Immature natural killer cell (primary cell): ENCODE measurements around the gene SEC22A. TPM values are rescaled to one million over a fixed set of nuclear protein-coding genes. Genes with fewer than 3 reads are reported as not detected.
"Not testable (repeated sequence)": the region's sequence is repeated elsewhere in the genome, so short reads cannot be mapped to it uniquely, and the experiment has no call there.

Experiments
- DNase-seq, 3 donors: peaks; one replicate each; pipeline ENCODE4 v3.0.0; 2022; ENCODE audit warnings: mixed read lengths in 1 of 3
- H3K27ac Mint-ChIP-seq, 6 donors: one replicate each; pipeline ENCODE4 v1.8.0; 2020; ENCODE audit warnings: mixed read lengths in 6 of 6, mild to moderate bottlenecking in 5 of 6, inconsistent platforms in 4 of 6, moderate library complexity in 3 of 6
- H3K27me3 Mint-ChIP-seq, 3 donors: one replicate each; pipeline ENCODE4 v1.8.0; 2020 to 2021; ENCODE audit warnings: low read depth in 3 of 3, mild to moderate bottlenecking in 3 of 3, mixed read lengths in 3 of 3, moderate library complexity in 3 of 3, inconsistent platforms in 1 of 3
- H3K36me3 Mint-ChIP-seq, 3 donors: one replicate each; pipeline ENCODE4 v1.8.0; 2020; ENCODE audit warnings: mixed read lengths in 3 of 3, inconsistent platforms in 2 of 3, mild to moderate bottlenecking in 2 of 3
- H3K4me1 Mint-ChIP-seq, 2 donors: one replicate each; pipeline ENCODE4 v1.8.0; 2020; ENCODE audit warnings: inconsistent platforms in 2 of 2, mild to moderate bottlenecking in 2 of 2, mixed read lengths in 2 of 2, moderate library complexity in 1 of 2
- H3K4me3 Mint-ChIP-seq, 5 donors: one replicate each; pipeline ENCODE4 v1.8.0; 2020; ENCODE audit warnings: mild to moderate bottlenecking in 5 of 5, mixed read lengths in 5 of 5, inconsistent platforms in 3 of 5, moderate library complexity in 3 of 5
- H3K9me3 Mint-ChIP-seq, 6 donors: one replicate each; pipeline ENCODE4 v1.8.0; 2020; ENCODE audit warnings: mild to moderate bottlenecking in 6 of 6, mixed read lengths in 6 of 6, inconsistent platforms in 4 of 6, moderate library complexity in 3 of 6
- polyA plus RNA-seq, 3 donors: library from polyadenylated mRNA; unstranded; fragments of 300-500 nt; fragmentation: Illumina TruSeq; gene quantifications; one replicate each; pipeline ENCODE4 v1.2.3, GENCODE V29; 2021

Gene SEC22A
- polyA plus RNA-seq, 3 donors from 2014 or later: 9.6 to 15.3 (median 14.0) TPM

GRCh38 chr3:123198372-123198771 lies 3.4 kb upstream of the SEC22A start:
- Mint-ChIP-seq H3K36me3 (no peaks in the 10 kb centered on the region), H3K4me3 (no peak overlapping the region), H3K27me3 (peaks cover 2 to 9% (median 5%) of the 10 kb centered on the region in 3 donors), H3K27ac (no peak overlapping the region), H3K9me3 (no peaks in the 10 kb centered on the region), H3K4me1 (peaks cover 19 to 23% of the 10 kb centered on the region in 2 donors)
- no peak for DNase-seq

- Mint-ChIP-seq H3K36me3 (no peaks in the 10 kb centered on the region), H3K27me3 (peaks cover 2 to 9% (median 5%) of the 10 kb centered on the region in 3 donors), H3K27ac (peak overlapping the region; percentile 93 to 99 (median 96)), H3K4me3 (peak overlapping the region; percentile 90 to 99 (median 97)), H3K4me1 (peaks cover 21 to 30% of the 10 kb centered on the region in 2 donors), H3K9me3 (no peaks in the 10 kb centered on the region)
- DNase-seq: no peak
These were observed 553 bp upstream of the SEC22A start for GRCh38 chr3:123201223-123201556.

GRCh38 chr3:123202451-123202850 lies 708 bp downstream of the SEC22A start:
- peak in 1 of 3 donors; percentile 1 for DNase-seq
- Mint-ChIP-seq H3K27ac (peak overlapping the region; percentile 93 to 99 (median 96)), H3K27me3 (peaks cover 2 to 6% (median 5%) of the 10 kb centered on the region in 3 donors), H3K4me1 (peaks cover 21 to 30% of the 10 kb centered on the region in 2 donors), H3K9me3 (no peaks in the 10 kb centered on the region), H3K36me3 (no peaks in the 10 kb centered on the region), H3K4me3 (peak overlapping the region; percentile 90 to 99 (median 97))

GRCh38 chr3:123218990-123219389 lies 17.2 kb downstream of the SEC22A start:
- H3K9me3 Mint-ChIP-seq: no peaks in the 10 kb centered on the region
- H3K4me1 Mint-ChIP-seq: peaks cover 4 to 47% of the 10 kb centered on the region in 2 donors
- DNase-seq: no peak
- H3K36me3 Mint-ChIP-seq: peaks cover 0 to 13% (median 6%) of the 10 kb centered on the region in 3 donors
- no peak overlapping the region for H3K4me3 Mint-ChIP-seq
- H3K27ac Mint-ChIP-seq: peak overlapping the region in 1 of 6 donors; percentile 18
- peaks cover 0 to 2% (median 0%) of the 10 kb centered on the region in 3 donors for H3K27me3 Mint-ChIP-seq

- not testable (repeated sequence) for H3K9me3 Mint-ChIP-seq, DNase-seq, H3K4me3 Mint-ChIP-seq, H3K27ac Mint-ChIP-seq, H3K27me3 Mint-ChIP-seq
- peaks cover 4 to 30% of the 10 kb centered on the region in 2 donors for H3K4me1 Mint-ChIP-seq
- H3K36me3 Mint-ChIP-seq: peaks cover 8 to 16% (median 14%) of the 10 kb centered on the region in 3 donors
These were observed 19.6 kb downstream of the SEC22A start for GRCh38 chr3:123221369-123221768.

GRCh38 chr3:123225016-123225415 lies 23.3 kb downstream of the SEC22A start:
- H3K27ac Mint-ChIP-seq: no peak overlapping the region
- no peak overlapping the region for H3K4me3 Mint-ChIP-seq
- peaks cover 3 to 14% of the 10 kb centered on the region in 2 donors for H3K4me1 Mint-ChIP-seq

GRCh38 chr3:123226549-123226948 lies 24.8 kb downstream of the SEC22A start:
- Mint-ChIP-seq H3K4me3 (no peak overlapping the region), H3K9me3 (peaks cover 3 to 17% (median 14%) of the 10 kb centered on the region in 6 donors), H3K27me3 (peaks cover 0 to 2% (median 2%) of the 10 kb centered on the region in 3 donors), H3K4me1 (peaks cover 3 to 13% of the 10 kb centered on the region in 2 donors), H3K27ac (no peak overlapping the region), H3K36me3 (peaks cover 34 to 53% (median 47%) of the 10 kb centered on the region in 3 donors)
- DNase-seq: no peak

More at GRCh38 chr3:123225016-123225415, 23.3 kb downstream of the SEC22A start:
- peaks cover 3 to 17% (median 14%) of the 10 kb centered on the region in 6 donors for H3K9me3 Mint-ChIP-seq
- H3K36me3 Mint-ChIP-seq: peaks cover 32 to 44% (median 41%) of the 10 kb centered on the region in 3 donors
- H3K27me3 Mint-ChIP-seq: peaks cover 0 to 2% (median 2%) of the 10 kb centered on the region in 3 donors
- no peak for DNase-seq

- Mint-ChIP-seq H3K27ac (no peak overlapping the region), H3K36me3 (peaks cover 36 to 63% (median 53%) of the 10 kb centered on the region in 3 donors), H3K4me3 (no peak overlapping the region), H3K9me3 (peaks cover 3 to 17% (median 14%) of the 10 kb centered on the region in 6 donors), H3K27me3 (peaks cover 0 to 2% (median 0%) of the 10 kb centered on the region in 3 donors), H3K4me1 (peaks cover 0 to 1% of the 10 kb centered on the region in 2 donors)
- DNase-seq: peak in 1 of 3 donors; percentile 0
These were observed 27.4 kb downstream of the SEC22A start for GRCh38 chr3:123229145-123229544.

- peaks cover 11 to 38% (median 36%) of the 10 kb centered on the region in 3 donors for H3K36me3 Mint-ChIP-seq
- peaks cover 8 to 31% of the 10 kb centered on the region in 2 donors for H3K4me1 Mint-ChIP-seq
- no peak overlapping the region for H3K27ac Mint-ChIP-seq
- DNase-seq: no peak
- H3K27me3 Mint-ChIP-seq: peaks cover 0 to 3% (median 0%) of the 10 kb centered on the region in 3 donors
- H3K9me3 Mint-ChIP-seq: no peaks in the 10 kb centered on the region
- no peak overlapping the region for H3K4me3 Mint-ChIP-seq
These were observed 35.2 kb downstream of the SEC22A start for GRCh38 chr3:123236902-123237301.

GRCh38 chr3:123239186-123239585 lies 37.4 kb downstream of the SEC22A start:
- H3K36me3 Mint-ChIP-seq: peaks cover 15 to 40% (median 32%) of the 10 kb centered on the region in 3 donors
- H3K27ac Mint-ChIP-seq: peak overlapping the region in 2 of 6 donors; percentile 7 to 34
- H3K4me1 Mint-ChIP-seq: peaks cover 14 to 53% of the 10 kb centered on the region in 2 donors
- not testable (repeated sequence) for H3K9me3 Mint-ChIP-seq, DNase-seq, H3K4me3 Mint-ChIP-seq, H3K27me3 Mint-ChIP-seq

- peaks cover 17 to 59% of the 10 kb centered on the region in 2 donors for H3K4me1 Mint-ChIP-seq
- no peak overlapping the region for H3K4me3 Mint-ChIP-seq
- no peak for DNase-seq
- peak overlapping the region in 2 of 6 donors; percentile 13 to 47 for H3K27ac Mint-ChIP-seq
- H3K36me3 Mint-ChIP-seq: peaks cover 15 to 39% (median 32%) of the 10 kb centered on the region in 3 donors
- no peaks in the 10 kb centered on the region for H3K9me3 Mint-ChIP-seq
- H3K27me3 Mint-ChIP-seq: peaks cover 0 to 3% (median 0%) of the 10 kb centered on the region in 3 donors
These were observed 38.0 kb downstream of the SEC22A start for GRCh38 chr3:123239756-123240155.

- no peak overlapping the region for H3K27ac Mint-ChIP-seq
- no peaks in the 10 kb centered on the region for H3K27me3 Mint-ChIP-seq
- no peak for DNase-seq
- peaks cover 33 to 52% (median 46%) of the 10 kb centered on the region in 3 donors for H3K36me3 Mint-ChIP-seq
- no peak overlapping the region for H3K4me3 Mint-ChIP-seq
- H3K4me1 Mint-ChIP-seq: peaks cover 15 to 48% of the 10 kb centered on the region in 2 donors
- no peaks in the 10 kb centered on the region for H3K9me3 Mint-ChIP-seq
These were observed 42.4 kb downstream of the SEC22A start for GRCh38 chr3:123244128-123244527.

GRCh38 chr3:123246866-123247265 lies 45.1 kb downstream of the SEC22A start:
- H3K27ac Mint-ChIP-seq: peak overlapping the region in 2 of 6 donors; percentile 39 to 43
- peaks cover 22 to 39% (median 33%) of the 10 kb centered on the region in 3 donors for H3K36me3 Mint-ChIP-seq
- peaks cover 9 to 30% of the 10 kb centered on the region in 2 donors for H3K4me1 Mint-ChIP-seq
- H3K27me3 Mint-ChIP-seq: no peaks in the 10 kb centered on the region
- H3K4me3 Mint-ChIP-seq: no peak overlapping the region
- DNase-seq: no peak
- no peaks in the 10 kb centered on the region for H3K9me3 Mint-ChIP-seq

- no peak for DNase-seq
- Mint-ChIP-seq H3K4me3 (no peak overlapping the region), H3K4me1 (peaks cover 0 to 1% of the 10 kb centered on the region in 2 donors), H3K27me3 (no peaks in the 10 kb centered on the region), H3K9me3 (no peaks in the 10 kb centered on the region), H3K36me3 (peaks cover 4 to 16% (median 4%) of the 10 kb centered on the region in 3 donors), H3K27ac (no peak overlapping the region)
These were observed 54.5 kb downstream of the SEC22A start for GRCh38 chr3:123256256-123256655.

GRCh38 chr3:123258359-123258758 lies 56.6 kb downstream of the SEC22A start:
- peaks cover 4 to 13% (median 4%) of the 10 kb centered on the region in 3 donors for H3K36me3 Mint-ChIP-seq
- H3K27me3 Mint-ChIP-seq: no peaks in the 10 kb centered on the region
- DNase-seq: no peak
- H3K9me3 Mint-ChIP-seq: no peaks in the 10 kb centered on the region
- H3K4me3 Mint-ChIP-seq: no peak overlapping the region
- H3K4me1 Mint-ChIP-seq: peaks cover 0 to 1% of the 10 kb centered on the region in 2 donors
- no peak overlapping the region for H3K27ac Mint-ChIP-seq
